ENCODE results near the gene PHYKPL. TPM values are rescaled to one million over a fixed set of nuclear protein-coding genes. Genes with fewer than 3 reads are reported as not detected.

The PHYKPL gene
- total and polyA plus RNA-seq, 2 of the 8 experiments (the other 6 are each of a cell fraction or from before 2014, with no cell fraction given): 25.1 to 32.1 TPM

DNA sequence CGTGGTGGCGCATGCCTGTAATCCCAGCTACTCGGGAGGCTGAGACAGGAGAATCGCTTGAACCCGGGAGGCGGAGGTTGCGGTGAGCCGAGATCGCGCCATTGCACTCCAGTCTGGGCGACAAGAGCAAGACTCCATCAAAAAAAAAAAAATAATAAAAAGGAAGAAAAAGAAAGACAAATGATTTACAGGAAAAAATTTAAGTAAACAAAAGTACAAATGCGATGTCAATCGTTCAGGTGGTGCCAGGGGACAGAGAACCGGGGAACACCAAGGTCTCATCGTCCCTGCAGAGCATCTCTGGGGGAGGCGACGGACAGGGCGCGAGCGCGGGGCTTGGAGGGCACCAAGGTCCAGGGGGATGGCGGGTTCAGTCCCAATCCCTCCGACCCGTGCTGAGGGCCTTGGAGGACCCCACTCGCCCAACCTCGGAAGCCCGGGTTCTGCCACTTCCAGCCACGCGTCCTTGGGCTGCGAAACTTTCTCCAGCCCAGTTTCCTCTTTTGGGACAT, 28.9 kb downstream of the PHYKPL start:
- peak overlapping the region; percentile 38 to 84 for H3K4me2 ChIP-seq (ENCODE audit: insufficient read depth in 1 of 2, low read depth in 2 of 2, low read length in 2 of 2)
- POLR2A ChIA-PET (ENCODE audit: partially characterized antibody): interaction anchor here (0.7 to 31.3 kb wide), 18 partner anchors 11 to 478 kb away, joined by 3 to 985 read pairs (median 5); partner anchors contain the start of genes GMCL2, NHP2 and PHYKPL
- no peak overlapping the region for H2BK15ac ChIP-seq (ENCODE audit: low read length)
- peaks cover 4% of the 10 kb centered on the region for H3K23me2 ChIP-seq (ENCODE audit: low read depth, low read length)
- peak overlapping the region; percentile 73 for H3K56ac ChIP-seq (replicated peaks; ENCODE audit: insufficient read length, low read depth, low read length)
- H3K9ac ChIP-seq (replicated peaks in 1 of 4; ENCODE audit: extremely low read depth in 1 of 4, low read depth in 3 of 4, low read length in 3 of 4): peak overlapping the region; percentile 78 to 99 (median 92)
- peak overlapping the region; percentile 83 for H3K27ac ChIP-seq (ENCODE audit: low read depth, low read length)
- CTCF ChIA-PET (ENCODE audit: partially characterized antibody): interaction anchor here (0.7 to 1.0 kb wide), 4 partner anchors 23 to 128 kb away, joined by 3 to 7 read pairs (median 3); no protein-coding TSS in a partner anchor
- peak overlapping the region; percentile 98; the same call in 1 of the 2 replicates for H4K8ac ChIP-seq (ENCODE audit: extremely low read depth, insufficient read depth, low read length)
- H3K4me1 ChIP-seq (replicated peaks in 1 of 4; ENCODE audit: control insufficient read depth in 3 of 4, insufficient read depth in 4 of 4, low read length in 3 of 4): peaks cover 0 to 10% (median 4%) of the 10 kb centered on the region in 4 experiments; a peak in 5 of 7 replicates
- no peak for TF ChIP-seq SP1 (IDR thresholded peaks at IDR 0.05; ENCODE audit: low read depth, low read length)
- peak; percentile 61 for TF ChIP-seq KDM4A (IDR thresholded peaks at IDR 0.05; ENCODE audit: low read depth, low read length, severe bottlenecking)
- TF ChIP-seq TBP (IDR thresholded peaks at IDR 0.05; ENCODE audit: low read depth, low read length): no peak
- TF ChIP-seq RAD21 (IDR thresholded peaks at IDR 0.05 in 1 of 2, conservative IDR thresholded peaks at IDR 0.05 in 1 of 2; ENCODE audit: low read depth in 2 of 2, low read length in 2 of 2): no peak
- H3K14ac ChIP-seq (ENCODE audit: insufficient read length): peak overlapping the region; percentile 55
- no peak overlapping the region for H2BK120ac ChIP-seq (replicated peaks; ENCODE audit: low read depth, low read length)
- H3K23ac ChIP-seq (ENCODE audit: insufficient read length): no peak overlapping the region
- H2BK20ac ChIP-seq (ENCODE audit: low read length): no peak overlapping the region
- H3K36me3 ChIP-seq (ENCODE audit: control insufficient read depth in 2 of 4, insufficient read depth in 4 of 4, low read length in 3 of 4): peaks cover 26 to 35% (median 32%) of the 10 kb centered on the region in 4 experiments
- no peak overlapping the region for H2AK5ac ChIP-seq (ENCODE audit: low read depth, low read length)
- H3K18ac ChIP-seq (ENCODE audit: extremely low read depth, low read length): peak overlapping the region; percentile 36; the same call in 1 of the 2 replicates
- H2AFZ ChIP-seq (ENCODE audit: low read length): peak overlapping the region; percentile 23; the same call in 1 of the 2 replicates
- H3K27me3 ChIP-seq (replicated peaks in 1 of 4; ENCODE audit: control insufficient read depth in 3 of 4, extremely low read depth in 1 of 4, insufficient read depth in 3 of 4, low read length in 3 of 4): no peaks in the 10 kb centered on the region
- no peaks in the 10 kb centered on the region for H3K9me3 ChIP-seq (ENCODE audit: insufficient read depth in 2 of 2, low read depth in 1 of 2, low read length in 1 of 2)
- H3K79me2 ChIP-seq (ENCODE audit: control insufficient read depth in 1 of 2, insufficient read depth in 2 of 2, low read length in 2 of 2): peaks cover 27 to 44% of the 10 kb centered on the region in 2 experiments
- peak overlapping the region; percentile 96 for H4K5ac ChIP-seq (ENCODE audit: insufficient read length, low read depth, low read length)
- 7% methylated on average over 19 of the region's 30 CpGs; no CpG with 5 or more reads in 1 of the 2 experiments for WGBS, 2 experiments (ENCODE audit: extremely low coverage in 1 of 2, insufficient coverage in 1 of 2, insufficient read length in 1 of 2, insufficient replicate concordance in 2 of 2, low coverage in 1 of 2, low lambda C conversion rate in 2 of 2, missing lambda C conversion rate in 1 of 2)
- H3K4me3 ChIP-seq (ENCODE audit: extremely low read depth in 1 of 4, insufficient read depth in 2 of 4, low read depth in 3 of 4, low read length in 4 of 4): peak overlapping the region; percentile 93 to 100 (median 100)
- FAIRE-seq: no peak
- DNase-seq (ENCODE audit: low read depth in 1 of 2, low spot score in 2 of 2): no peak
- H3K4ac ChIP-seq (replicated peaks; ENCODE audit: insufficient read length, low read depth, low read length): peak overlapping the region; percentile 91
- H4K20me1 ChIP-seq (replicated peaks in 1 of 2; ENCODE audit: control insufficient read depth in 1 of 2, insufficient read depth in 2 of 2, low read length in 2 of 2): peaks cover 29 to 32% of the 10 kb centered on the region in 2 experiments
- peak overlapping the region; percentile 94 for H4K91ac ChIP-seq (replicated peaks; ENCODE audit: insufficient read length, low read length)
- H2BK5ac ChIP-seq (ENCODE audit: low read depth, low read length): peak overlapping the region; percentile 80
- H2BK12ac ChIP-seq (ENCODE audit: low read depth, low read length): no peak overlapping the region; the same call in 1 of the 2 replicates
- H3K79me1 ChIP-seq (ENCODE audit: low read depth, low read length): peaks cover 15% of the 10 kb centered on the region
